Heart left ventricle (tissue), 13 donors: Measurements from ENCODE around the gene KSR2.

ENCODE experiments used
- CTCF ChIP-seq, 12 donors: fragments of 200-600 bp; sonication (generic) in 4 of 12; IDR thresholded peaks; one replicate each; pipeline versions ENCODE4 v1.5.0 to v1.8.0; 2018 to 2022; ENCODE audit warnings: antibody characterized with exemption in 12 of 12, mild to moderate bottlenecking in 5 of 12
- POLR2A ChIP-seq, 2 donors: fragments of 450-650 bp; IDR thresholded peaks; one replicate each; pipeline ENCODE4 v1.6.1; 2017; ENCODE audit warnings: antibody characterized with exemption in 2 of 2, mild to moderate bottlenecking in 2 of 2, moderate library complexity in 2 of 2
- donor health status: ischemic (EF 13 %, LVEDD 7.1; RV severe dilation, severe dysfunction).
- donor health status: DM: no; HTN: yes; CAD: no.
- donor health status: DM: no; HTN: no; CAD: no.
- donor health status: ischemic (EF 25% LVEDD 6.9; RV normal size, moderate dysfunction).
- donor health status: ischemic (EF 25% LVEDD 5.7; RV mildly dilated, moderate dysfunction).
- donor health status: ischemic (EF 35%, LVEDD 5.7; RV mildly dilated, moderate dysfunction).
- donor health status: nonischemic (EF 11% LVEDD 7.7; RV severe dilation, severe dysfunction).
- donor health status: DM: yes; HTN: yes; CAD: no.
- donor health status: PGD.
- donor health status: ischemic (EF 29% LVEDD 5.4; RV normal size, mild dysfunction).
- donor health status: nonischemic (EF 23%, LVEDD 6.1; RV moderate dilation, normal function).

- TF ChIP-seq CTCF (IDR thresholded peaks at IDR 0.05) (no peak), POLR2A (IDR thresholded peaks at IDR 0.05) (no peak)
Measured at GRCh38 chr12:117876436-117876816, 92.4 kb downstream of the KSR2 start.
